HG03103 (cell line): ENCODE measurements around the gene TMEM179.

Source experiments
- ATAC-seq: cut with Tn5 transposase; IDR thresholded peaks from one replicate; pipeline ENCODE4 v1.9.1; 2021; ENCODE audit warnings: low read depth; ENCODE audit not compliant: unreplicated experiment

TMEM179 gene

GRCh38 chr14:104600141-104600643, 4.4 kb downstream of the TMEM179 start:
- ATAC-seq, result no peak

- no peak for ATAC-seq
Measured at GRCh38 chr14:104599446-104599845, 5.1 kb downstream of the TMEM179 start.

- ATAC-seq, result no peak
Measured at GRCh38 chr14:104598910-104599273, 5.7 kb downstream of the TMEM179 start.

GRCh38 chr14:104598039-104598909, 6.3 kb downstream of the TMEM179 start:
- ATAC-seq, result no peak

- no peak for ATAC-seq
Measured at GRCh38 chr14:104597576-104597975, 7.0 kb downstream of the TMEM179 start.

GRCh38 chr14:104596927-104597351, 7.6 kb downstream of the TMEM179 start:
- ATAC-seq, result no peak

- ATAC-seq, result no peak
Measured at GRCh38 chr14:104596451-104596918, 8.1 kb downstream of the TMEM179 start.

- no peak for ATAC-seq
Measured at GRCh38 chr14:104595911-104596450, 8.6 kb downstream of the TMEM179 start.

- ATAC-seq, result no peak
Measured at GRCh38 chr14:104595116-104595675, 9.4 kb downstream of the TMEM179 start.

- no peak for ATAC-seq
Measured at GRCh38 chr14:104594310-104595046, 10.1 kb downstream of the TMEM179 start.

GRCh38 chr14:104593710-104594136, 10.8 kb downstream of the TMEM179 start:
- ATAC-seq, result no peak

GRCh38 chr14:104593241-104593701, 11.3 kb downstream of the TMEM179 start:
- no peak for ATAC-seq

GRCh38 chr14:104592785-104593184, 11.8 kb downstream of the TMEM179 start:
- ATAC-seq, result no peak

GRCh38 chr14:104592292-104592672, 12.3 kb downstream of the TMEM179 start:
- no peak for ATAC-seq

- ATAC-seq, result no peak
Measured at GRCh38 chr14:104591506-104592291, 12.9 kb downstream of the TMEM179 start.

GRCh38 chr14:104591031-104591430, 13.5 kb downstream of the TMEM179 start:
- no peak for ATAC-seq

- ATAC-seq, result no peak
Measured at GRCh38 chr14:104590240-104590965, 14.2 kb downstream of the TMEM179 start.

- ATAC-seq, result no peak
Measured at GRCh38 chr14:104589338-104590195, 15.0 kb downstream of the TMEM179 start.
